GM18858 (cell line): Measurements from ENCODE around the gene VSIR.

Experiments
- ATAC-seq: cut with Tn5 transposase; IDR thresholded peaks from one replicate; pipeline ENCODE4 v1.9.1; 2021; ENCODE audit not compliant: unreplicated experiment

The VSIR gene

GRCh38 chr10:71735709-71736569, 37.4 kb downstream of the VSIR start:
- no peak for ATAC-seq

DNA sequence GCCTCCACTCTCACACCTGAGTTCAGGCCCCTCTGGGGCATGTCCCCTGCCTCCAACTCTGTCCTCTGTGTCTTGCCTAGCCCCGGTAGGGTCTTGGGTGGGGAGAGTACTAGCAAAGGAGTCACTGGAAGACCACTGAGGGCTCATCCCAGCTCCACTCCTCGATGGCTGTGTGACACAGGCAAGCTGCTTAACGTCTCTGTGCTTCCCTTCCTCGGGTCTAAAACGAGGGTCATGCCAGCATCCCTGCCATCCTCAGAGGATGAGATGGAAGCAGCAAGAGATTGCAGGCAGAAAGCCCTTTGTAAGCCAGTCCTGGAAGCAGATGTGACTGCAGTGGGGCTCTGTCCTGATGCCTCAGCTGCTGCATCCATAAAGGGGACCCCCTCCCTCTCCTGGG, 38.5 kb downstream of the VSIR start:
- no peak for ATAC-seq

DNA sequence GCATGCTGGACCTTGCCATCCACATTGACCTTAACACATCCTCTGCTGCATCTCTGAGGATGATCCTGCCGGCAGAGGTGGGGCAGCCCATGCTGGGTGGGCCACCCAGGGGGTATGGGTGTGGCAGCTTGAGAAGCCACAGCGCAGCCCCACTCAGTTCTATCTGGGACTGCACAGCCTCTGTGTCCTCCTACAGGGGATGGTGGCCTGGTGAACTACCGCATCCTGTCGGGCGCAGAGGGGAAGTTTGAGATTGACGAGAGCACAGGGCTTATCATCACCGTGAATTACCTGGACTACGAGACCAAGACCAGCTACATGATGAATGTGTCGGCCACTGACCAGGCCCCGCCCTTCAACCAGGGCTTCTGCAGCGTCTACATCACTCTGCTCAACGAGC, 41.5 kb downstream of the VSIR start:
- ATAC-seq: no peak

DNA sequence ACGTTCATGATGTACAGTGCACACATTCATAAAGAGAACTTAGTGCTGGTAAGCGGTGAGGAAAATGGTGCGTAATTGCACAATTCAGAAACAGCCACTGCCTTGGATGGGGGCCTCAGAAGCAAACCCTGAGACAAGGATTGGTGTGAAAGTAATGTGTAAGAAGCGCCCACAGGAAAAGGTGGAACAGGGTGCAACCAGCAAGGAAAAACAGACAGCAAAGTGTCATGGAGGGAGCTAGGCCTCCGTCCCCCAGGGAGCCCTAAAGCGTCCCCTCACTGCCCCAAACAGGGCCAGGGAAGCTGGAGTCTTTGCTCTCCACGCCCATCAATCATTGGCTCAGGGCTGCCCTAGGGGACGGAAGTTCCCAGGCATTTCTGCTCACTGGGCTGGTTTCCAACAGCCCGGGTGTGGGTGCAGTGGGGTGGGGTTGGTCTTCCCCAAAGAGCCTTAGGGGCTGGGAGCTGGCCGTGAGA, 44.1 kb downstream of the VSIR start:
- no peak for ATAC-seq

DNA sequence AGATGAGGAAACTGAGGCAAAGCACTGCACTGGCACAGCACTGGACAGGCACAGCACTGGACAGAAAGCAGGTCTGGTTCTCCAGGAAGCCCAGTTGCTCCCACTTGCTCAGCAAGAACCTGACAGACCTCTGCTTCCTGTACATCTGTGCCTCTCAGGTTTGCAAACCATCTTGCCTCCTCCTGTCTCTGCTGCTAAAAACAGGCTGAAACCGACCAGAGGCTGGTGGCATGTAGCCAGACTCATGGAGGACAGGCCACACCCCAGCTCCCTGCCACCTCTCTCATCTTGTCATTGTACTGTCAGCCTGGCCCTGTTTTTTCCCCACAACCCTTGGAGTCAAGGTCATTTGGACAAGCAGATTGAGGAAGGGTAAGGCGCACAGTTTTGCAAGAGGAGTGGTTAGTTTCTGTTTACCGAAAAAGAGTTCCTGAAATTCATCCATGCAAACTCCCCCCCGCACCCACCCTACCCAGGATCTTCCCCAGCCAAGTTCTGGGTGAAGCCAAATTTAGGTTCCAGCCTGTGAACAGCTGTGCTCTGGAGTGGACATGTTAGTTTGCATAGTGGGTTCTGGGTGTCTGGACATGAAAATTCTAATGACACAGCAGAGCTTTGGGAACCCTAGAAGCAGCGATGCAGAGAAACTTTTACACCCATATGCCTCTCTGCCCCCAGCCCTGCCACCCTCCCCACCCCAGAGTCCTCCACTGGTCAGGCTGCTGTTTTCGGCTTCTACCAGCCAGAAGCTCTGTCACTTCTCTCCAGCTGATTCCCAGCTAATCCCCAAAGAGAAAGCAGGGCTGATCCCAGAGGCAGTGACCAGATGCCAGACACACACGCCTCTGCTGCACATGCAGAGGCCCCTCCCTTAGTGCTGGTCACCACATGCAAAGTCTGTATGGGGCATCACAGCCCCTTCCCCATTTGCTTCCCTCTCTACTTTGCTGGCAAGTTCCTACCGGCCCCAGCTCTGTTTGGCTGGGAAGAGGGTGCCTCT, 45.3 kb downstream of the VSIR start:
- peak; percentile 35 for ATAC-seq

DNA sequence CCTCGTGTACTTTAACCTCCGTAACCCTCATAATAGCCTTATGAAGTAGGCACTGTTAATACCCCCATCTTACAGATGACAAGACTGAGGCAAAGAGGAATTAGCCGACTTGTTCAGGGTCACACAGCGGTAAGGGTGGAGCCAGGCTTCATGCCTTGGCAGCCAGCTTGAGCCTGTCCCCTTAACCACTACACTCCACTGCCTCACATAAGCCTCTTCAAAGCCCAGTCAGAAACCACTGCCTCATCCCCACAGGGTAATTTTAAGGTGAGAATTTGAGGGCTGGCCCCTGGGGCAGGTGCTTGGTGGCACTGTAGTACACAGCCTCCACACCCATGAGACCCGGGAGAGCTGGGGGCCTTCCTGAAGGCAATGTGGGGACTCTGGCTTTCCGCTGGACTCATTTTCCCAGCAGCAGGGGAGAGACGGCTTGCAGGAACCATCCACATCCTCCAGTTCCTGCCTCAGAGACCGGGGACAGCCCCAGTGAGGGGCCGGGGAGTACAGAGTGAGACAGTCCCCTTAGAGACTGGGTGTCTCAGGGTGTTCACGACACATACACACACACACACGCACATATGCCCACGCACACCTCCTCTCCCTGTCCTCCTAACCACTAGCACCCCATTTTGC, 46.1 kb downstream of the VSIR start:
- ATAC-seq: peak; percentile 39

- ATAC-seq: no peak
These were observed 46.7 kb downstream of the VSIR start for GRCh38 chr10:71726580-71727104.

DNA sequence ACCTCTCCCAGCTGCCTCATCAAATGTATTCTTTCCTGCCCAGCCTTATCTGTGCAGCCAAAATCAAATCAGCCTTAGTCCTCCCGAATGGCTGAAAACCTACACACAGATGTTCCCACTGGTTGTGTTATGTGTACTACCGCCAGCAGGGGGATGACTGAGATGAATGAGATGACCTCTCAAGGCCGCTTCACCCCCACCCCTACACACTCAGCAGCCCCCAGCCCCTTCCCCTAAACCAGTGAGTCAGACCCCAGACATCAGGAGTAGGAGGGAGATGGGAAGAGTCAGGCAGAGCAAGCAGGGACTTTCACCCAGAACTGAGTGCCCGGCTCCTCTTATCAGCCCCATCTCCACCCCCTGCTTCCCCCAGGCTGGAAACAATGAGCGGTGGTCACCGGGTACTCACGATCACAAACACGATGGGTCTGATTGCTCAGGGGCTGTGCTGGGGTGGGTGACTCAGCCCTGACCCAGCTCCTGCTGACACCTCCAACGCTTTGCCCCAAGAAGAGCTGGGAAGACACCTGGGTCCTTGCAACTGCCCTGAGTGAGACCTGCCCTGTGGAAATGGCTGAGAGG, 47.2 kb downstream of the VSIR start:
- no peak for ATAC-seq

GRCh38 chr10:71725249-71725648, 48.1 kb downstream of the VSIR start:
- no peak for ATAC-seq

DNA sequence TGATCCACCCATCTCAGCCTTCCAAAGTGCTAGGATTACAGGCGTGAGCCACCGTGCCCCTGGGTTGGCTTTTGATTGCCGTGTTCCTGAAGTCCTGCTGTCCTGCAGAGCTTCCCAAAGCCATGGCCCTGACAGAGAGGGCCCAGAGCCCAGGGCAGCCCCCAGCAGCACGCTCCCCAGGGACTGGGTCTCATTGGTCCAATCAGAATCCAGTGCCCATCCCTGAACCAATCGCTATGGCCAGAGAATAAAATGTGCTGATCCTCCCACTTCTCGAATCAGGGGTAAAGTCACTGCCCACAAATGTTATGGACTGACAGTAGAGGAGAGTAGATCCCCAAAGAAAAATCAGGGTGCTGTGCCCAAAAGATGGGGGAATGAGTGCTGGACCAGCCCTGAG, 48.8 kb downstream of the VSIR start:
- no peak for ATAC-seq

DNA sequence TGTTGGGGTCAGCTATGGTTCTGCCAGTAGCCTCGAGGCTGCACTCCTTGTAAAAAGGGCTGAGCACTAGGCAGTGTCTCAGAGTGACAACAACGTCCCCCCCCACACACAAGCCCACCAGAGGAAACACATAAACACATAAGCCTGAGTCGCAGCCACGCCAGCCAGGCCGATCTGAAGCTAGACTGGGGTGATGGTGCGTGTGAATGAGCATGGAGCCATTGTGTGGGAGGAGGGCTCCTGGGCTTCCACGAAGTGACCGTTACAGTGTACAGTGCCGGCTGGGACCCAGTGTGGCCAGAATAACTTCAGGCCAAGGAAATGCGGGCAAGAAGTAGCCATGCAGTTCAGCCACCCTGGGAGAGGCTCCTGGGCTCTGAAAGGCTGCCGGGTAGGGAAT, 50.0 kb downstream of the VSIR start:
- ATAC-seq: no peak

DNA sequence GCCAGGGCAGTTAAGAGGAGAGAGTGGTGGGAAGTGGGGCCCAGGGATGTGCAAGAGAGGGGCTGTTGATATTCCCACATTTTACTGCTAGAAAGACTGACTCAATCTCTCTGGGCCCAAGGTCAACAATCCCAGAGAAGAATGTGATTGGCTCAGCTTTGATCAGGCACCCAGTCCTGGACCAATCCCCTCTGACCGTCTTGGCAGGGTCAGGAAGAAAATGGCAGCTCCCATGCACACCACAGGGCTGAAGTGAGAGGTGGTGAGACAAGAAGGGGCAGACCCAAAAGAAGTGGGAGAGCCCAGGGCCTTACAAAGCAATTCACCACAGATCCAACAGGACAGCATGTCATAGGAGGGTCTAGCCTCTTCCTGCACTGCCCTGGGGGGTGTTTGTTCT, 50.5 kb downstream of the VSIR start:
- no peak for ATAC-seq

GRCh38 chr10:71721313-71721712, 52.0 kb downstream of the VSIR start:
- ATAC-seq: no peak

GRCh38 chr10:71720288-71720687, 53.0 kb downstream of the VSIR start:
- no peak for ATAC-seq

DNA sequence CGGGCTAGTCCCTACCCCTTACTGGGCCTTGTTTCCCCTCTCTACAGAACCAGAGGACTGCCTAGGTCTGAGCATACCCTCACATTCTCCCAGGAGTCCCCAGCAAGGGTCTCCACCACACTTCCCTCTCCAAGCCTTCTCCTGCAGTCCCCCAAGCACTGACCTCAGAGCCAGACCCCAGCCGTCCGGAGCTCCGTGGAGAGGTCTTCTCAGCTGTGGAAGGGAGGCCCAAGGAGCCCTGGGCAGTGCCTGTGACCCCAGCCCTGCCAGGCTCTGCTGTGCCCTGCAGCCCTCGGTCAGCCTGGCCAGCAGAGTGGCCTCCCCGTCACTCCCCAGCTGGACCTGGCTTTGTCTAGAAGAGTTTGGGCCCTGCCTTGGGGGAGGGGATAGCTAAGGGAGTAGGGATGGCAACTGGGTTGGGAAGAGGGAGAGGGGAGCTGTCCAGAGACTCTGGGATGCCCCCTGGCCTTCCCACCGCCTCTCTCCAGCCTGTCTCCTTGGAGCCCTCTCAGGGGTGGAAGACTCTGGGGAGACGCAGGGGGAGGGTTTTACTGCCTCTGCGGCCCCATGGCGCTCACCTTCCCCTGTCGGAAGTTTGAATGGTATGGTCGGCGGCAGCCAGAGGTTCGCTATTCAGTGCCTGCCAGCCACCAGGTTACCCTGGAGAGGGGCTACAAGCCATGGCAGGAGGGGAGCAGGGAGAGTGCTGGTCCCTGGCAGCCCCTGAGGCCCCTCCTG, 53.7 kb downstream of the VSIR start, which contains the start of gene C10orf105:
C10orf105 (minus strand) TSS at position 315 of the 738 bp plus-strand sequence. CDS start 3,441 bp downstream, outside the sequence.
- ATAC-seq: no peak

DNA sequence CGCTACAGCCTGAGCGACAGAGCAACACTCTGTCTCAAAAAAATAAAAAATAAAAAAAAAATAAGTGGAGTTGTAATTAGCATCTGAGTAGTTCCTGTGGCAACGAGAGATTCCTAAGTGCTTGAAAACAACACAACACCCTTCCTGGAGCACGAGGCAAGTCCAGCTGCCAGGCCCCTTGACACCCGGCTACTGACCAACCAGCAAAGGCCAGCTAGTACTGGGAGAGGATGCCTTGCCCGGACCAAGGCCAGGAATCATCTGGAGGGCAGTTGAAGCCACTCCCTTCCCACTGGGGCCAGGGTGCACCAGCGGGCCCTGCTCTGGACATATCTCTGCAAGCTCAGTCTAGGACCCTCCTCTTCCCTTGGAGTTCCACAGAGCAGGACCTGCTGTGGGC, 54.3 kb downstream of the VSIR start:
- no peak for ATAC-seq

GRCh38 chr10:71718165-71718698, 55.1 kb downstream of the VSIR start:
- no peak for ATAC-seq

- ATAC-seq: no peak
These were observed 55.8 kb downstream of the VSIR start for GRCh38 chr10:71717551-71717951.

GRCh38 chr10:71717056-71717455, 56.3 kb downstream of the VSIR start:
- ATAC-seq: no peak
